Smooth muscle cell (in vitro differentiated cells): ENCODE results near the gene NTM. TPM values are rescaled to one million over a fixed set of nuclear protein-coding genes. Genes with fewer than 3 reads are reported as not detected.

ENCODE experiments used
- DNase-seq: peaks from one replicate; lab custom pipeline; 2025; ENCODE audit not compliant: unreplicated experiment; lab: John Stamatoyannopoulos, UW
- H2AFZ ChIP-seq: fragments of 200-600 bp; sonication (generic); 2 replicates; pipeline ENCODE4 v1.6.0; 2016; ENCODE audit warnings: antibody characterized with exemption, low read depth, mild to moderate bottlenecking
- H3F3A ChIP-seq: fragments of 200-600 bp; sonication (generic); 2 replicates; pipeline ENCODE4 v1.6.0; 2017; ENCODE audit warnings: antibody characterized with exemption, low read depth
- H3K27ac ChIP-seq: fragments of 200-600 bp; sonication (generic); 2 replicates; pipeline ENCODE4 v1.5.1; 2016; ENCODE audit warnings: low read depth, mild to moderate bottlenecking
- H3K27me3 ChIP-seq: fragments of 200-600 bp; sonication (generic); 2 replicates; pipeline ENCODE4 v1.6.1; 2016; ENCODE audit warnings: low read depth, mild to moderate bottlenecking
- H3K36me3 ChIP-seq: fragments of 200-600 bp; sonication (generic); 2 replicates; pipeline ENCODE4 v1.5.1; 2016; ENCODE audit warnings: low read depth
- H3K4me1 ChIP-seq: fragments of 200-600 bp; sonication (generic); 2 replicates; pipeline ENCODE4 v1.5.1; 2016; ENCODE audit warnings: low read depth
- H3K4me2 ChIP-seq: fragments of 200-600 bp; sonication (generic); 2 replicates; pipeline ENCODE4 v1.6.0; 2016; ENCODE audit warnings: mild to moderate bottlenecking
- H3K4me3 ChIP-seq: fragments of 200-600 bp; sonication (generic); 2 replicates; pipeline ENCODE4 v1.5.1; 2016; ENCODE audit warnings: mild to moderate bottlenecking
- H3K79me2 ChIP-seq: fragments of 200-600 bp; sonication (generic); 2 replicates; pipeline ENCODE4 v1.6.0; 2016; ENCODE audit warnings: low read depth, mild to moderate bottlenecking
- H3K9ac ChIP-seq: fragments of 200-600 bp; sonication (generic); 2 replicates; pipeline ENCODE4 v1.6.0; 2016; ENCODE audit warnings: low read depth
- H3K9me3 ChIP-seq: fragments of 200-600 bp; sonication (generic); replicated peaks from 2 replicates; pipeline ENCODE4 v1.5.1; 2016; ENCODE audit warnings: low read depth
- H4K20me1 ChIP-seq: fragments of 200-600 bp; sonication (generic); 2 replicates; pipeline ENCODE4 v1.6.0; 2016; ENCODE audit warnings: low read depth
- CTCF ChIP-seq: fragments of 200-600 bp; sonication (generic); IDR thresholded peaks from 2 replicates; pipeline ENCODE4 v1.5.1; 2017; ENCODE audit warnings: borderline replicate concordance, mild to moderate bottlenecking, antibody characterized with exemption; ENCODE audit not compliant: insufficient read depth, poor library complexity, severe bottlenecking
- WGBS: methylation state at CpG from one replicate; pipeline ENCODE4 v1.1.7; 2016; ENCODE audit warnings: low lambda C conversion rate; 5-methylcytosine and 5-hydroxymethylcytosine counted together
- polyA plus RNA-seq: library from polyadenylated mRNA; unstranded; fragments of >200 nt; fragmentation: Nextera tagmentation; extraction: Ambion mirVana; gene quantifications from 2 replicates; pipeline ENCODE4 v1.2.1, GENCODE V29; 2016
- total RNA-seq: library from RNA; depleted of rRNA; stranded (reverse); fragments of >200 nt; gene quantifications from 2 replicates; pipeline ENCODE4 v1.2.3, GENCODE V29; 2014

Gene NTM
- total and polyA plus RNA-seq, 2 experiments from 2014 or later, result 68.9 to 123 TPM

GRCh38 chr11:131425285-131425684, 54.9 kb downstream of the NTM start:
- WGBS, result 88% methylated on average over 5 of the region's 5 CpGs
- no peak overlapping the region for H3K4me3 ChIP-seq
- no peak for TF ChIP-seq CTCF

GRCh38 chr11:131428853-131429252, 58.4 kb downstream of the NTM start:
- WGBS, result 85% methylated on average over 5 of the region's 5 CpGs
- Histone ChIP-seq H4K20me1 (no peaks in the 10 kb centered on the region), H3K36me3 (no peaks in the 10 kb centered on the region), H3K27me3 (no peaks in the 10 kb centered on the region), H3K4me3 (no peak overlapping the region), H3K27ac (no peak overlapping the region), H3K79me2 (no peaks in the 10 kb centered on the region), H3K9me3 (no peaks in the 10 kb centered on the region), H2AFZ (no peak overlapping the region), H3K4me2 (no peak overlapping the region), H3K9ac (no peak overlapping the region), H3K4me1 (no peaks in the 10 kb centered on the region), H3F3A (no peaks in the 10 kb centered on the region)
- DNase-seq, result no peak
- no peak for TF ChIP-seq CTCF

More at GRCh38 chr11:131425285-131425684, 54.9 kb downstream of the NTM start:
- no peak overlapping the region for H3K4me2 ChIP-seq
- no peaks in the 10 kb centered on the region for H3K36me3 ChIP-seq
- no peak for DNase-seq
- H3K27me3 ChIP-seq, result no peaks in the 10 kb centered on the region
- H3K9me3 ChIP-seq, result no peaks in the 10 kb centered on the region
- H3K9ac ChIP-seq, result no peak overlapping the region
- H3K79me2 ChIP-seq, result no peaks in the 10 kb centered on the region
- no peaks in the 10 kb centered on the region for H4K20me1 ChIP-seq
- no peaks in the 10 kb centered on the region for H3F3A ChIP-seq
- H3K4me1 ChIP-seq, result no peaks in the 10 kb centered on the region
- H2AFZ ChIP-seq, result no peak overlapping the region
- H3K27ac ChIP-seq, result no peak overlapping the region

- no peaks in the 10 kb centered on the region for H3K9me3 ChIP-seq
Measured at GRCh38 chr11:131430473-131431208, 60.2 kb downstream of the NTM start.

More at GRCh38 chr11:131430473-131431208, 60.2 kb downstream of the NTM start:
- Histone ChIP-seq H2AFZ (no peak overlapping the region), H3K4me1 (no peaks in the 10 kb centered on the region), H3K27me3 (no peaks in the 10 kb centered on the region), H3K36me3 (no peaks in the 10 kb centered on the region), H4K20me1 (no peaks in the 10 kb centered on the region), H3K79me2 (no peaks in the 10 kb centered on the region), H3K4me2 (no peak overlapping the region), H3F3A (no peaks in the 10 kb centered on the region), H3K27ac (no peak overlapping the region), H3K4me3 (no peak overlapping the region), H3K9ac (no peak overlapping the region)
- TF ChIP-seq CTCF, result no peak
- 71% methylated on average over 11 of the region's 11 CpGs for WGBS
- no peak for DNase-seq
